GM18505 (cell line): ENCODE data around the gene REEP5.

Experiments
- ATAC-seq: cut with Tn5 transposase; IDR thresholded peaks from one replicate; pipeline ENCODE4 v1.9.1; 2021; ENCODE audit not compliant: unreplicated experiment
- POLR2A ChIP-seq: IDR thresholded peaks from 4 replicates; pipeline ENCODE4 v1.6.1; 2011; ENCODE audit warnings: borderline replicate concordance; ENCODE audit not compliant: insufficient read depth, insufficient read length; ENCODE audit errors: extremely low read depth

REEP5 gene

GRCh38 chr5:112951124-112951702 lies 29.2 kb upstream of the REEP5 start:
- ATAC-seq: peak; percentile 92
- TF ChIP-seq POLR2A: no peak

GRCh38 chr5:112948458-112948857 lies 26.4 kb upstream of the REEP5 start:
- ATAC-seq: no peak
- TF ChIP-seq POLR2A: no peak

- no peak for TF ChIP-seq POLR2A
- no peak for ATAC-seq
Observed at GRCh38 chr5:112940670-112941069, 18.6 kb upstream of the REEP5 start.

GRCh38 chr5:112938286-112938685 lies 16.3 kb upstream of the REEP5 start:
- no peak for ATAC-seq
- TF ChIP-seq POLR2A: no peak

- ATAC-seq: no peak
- no peak for TF ChIP-seq POLR2A
Observed at GRCh38 chr5:112935675-112936074, 13.6 kb upstream of the REEP5 start.

GRCh38 chr5:112934366-112934663 lies 12.3 kb upstream of the REEP5 start:
- TF ChIP-seq POLR2A: no peak
- ATAC-seq: no peak

GRCh38 chr5:112933651-112934365 lies 11.8 kb upstream of the REEP5 start:
- no peak for ATAC-seq
- TF ChIP-seq POLR2A: no peak

- no peak for ATAC-seq
- no peak for TF ChIP-seq POLR2A
Observed at GRCh38 chr5:112933105-112933504, 11.1 kb upstream of the REEP5 start.

- TF ChIP-seq POLR2A: no peak
- ATAC-seq: no peak
Observed at GRCh38 chr5:112931473-112931872, 9.4 kb upstream of the REEP5 start.

GRCh38 chr5:112930082-112930344 lies 8.0 kb upstream of the REEP5 start:
- peak; percentile 54 for ATAC-seq
- TF ChIP-seq POLR2A: no peak

GRCh38 chr5:112929336-112930081 lies 7.5 kb upstream of the REEP5 start:
- peak; percentile 56 for ATAC-seq
- TF ChIP-seq POLR2A: no peak

- ATAC-seq: no peak
Observed at GRCh38 chr5:112923988-112924387, 2.0 kb upstream of the REEP5 start.

GRCh38 chr5:112923148-112923917 lies 1.3 kb upstream of the REEP5 start:
- TF ChIP-seq POLR2A: no peak
- peak; percentile 41 for ATAC-seq

More at GRCh38 chr5:112923988-112924387, 2.0 kb upstream of the REEP5 start:
- TF ChIP-seq POLR2A: no peak

GRCh38 chr5:112921026-112921832 lies 798 bp downstream of the REEP5 start:
- ATAC-seq: peak; percentile 38
- TF ChIP-seq POLR2A: no peak

- no peak for ATAC-seq
- no peak for TF ChIP-seq POLR2A
Observed at GRCh38 chr5:112919972-112920371, 2.1 kb downstream of the REEP5 start.
